H1 (cell line): ENCODE data around the gene KCNK4. TPM values are rescaled to one million over a fixed set of nuclear protein-coding genes. Genes with fewer than 3 reads are reported as not detected.

Source experiments
- CTCF ChIA-PET: fragments of 300-600 bp; sonication (Branson Sonifier 250); formaldehyde crosslinking; loops from one replicate; lab custom pipeline; 2021; ENCODE audit not compliant: partially characterized antibody; lab: Charles Lee
- POLR2A ChIA-PET: fragments of 300-600 bp; sonication (Branson Sonifier 250); formaldehyde crosslinking; loops from one replicate; lab custom pipeline; 2021; ENCODE audit warnings: inconsistent platforms; ENCODE audit not compliant: partially characterized antibody; lab: Charles Lee
- DNase-seq, 2 experiments: peaks; one replicate each; pipeline versions ENCODE4 v3.0.0 to v3.0.0-alpha.2; 2010 to 2022; ENCODE audit warnings: low spot score in 2 of 2, low read depth in 1 of 2, mixed read lengths in 1 of 2
- FAIRE-seq: peaks from 2 replicates; lab custom pipeline; 2011; peaks lifted over from hg19 to GRCh38; lab: Jason Lieb, UNC
- H2AFZ ChIP-seq: 2 replicates; pipeline ENCODE4 v1.8.1; 2012; ENCODE audit warnings: low read length, inconsistent platforms
- H2AK5ac ChIP-seq: 2 replicates; pipeline ENCODE4 v1.6.1; 2013; ENCODE audit warnings: low read depth, low read length
- H2BK120ac ChIP-seq: replicated peaks from 2 replicates; pipeline ENCODE3; 2013; ENCODE audit warnings: low read depth, low read length, inconsistent platforms
- H2BK12ac ChIP-seq: 2 replicates; pipeline ENCODE4 v1.6.1; 2013; ENCODE audit warnings: low read depth, low read length
- H2BK15ac ChIP-seq: 2 replicates; pipeline ENCODE4 v1.6.1; 2013; ENCODE audit warnings: low read length
- H2BK20ac ChIP-seq: 2 replicates; pipeline ENCODE4 v1.6.1; 2013; ENCODE audit warnings: low read length
- H2BK5ac ChIP-seq: 2 replicates; pipeline ENCODE4 v1.6.1; 2013; ENCODE audit warnings: low read depth, low read length
- H3K14ac ChIP-seq: 2 replicates; pipeline ENCODE4 v1.6.1; 2013; ENCODE audit warnings: inconsistent platforms; ENCODE audit not compliant: insufficient read length
- H3K18ac ChIP-seq: 2 replicates; pipeline ENCODE4 v1.6.1; 2013; ENCODE audit warnings: low read length; ENCODE audit errors: extremely low read depth
- H3K23ac ChIP-seq: 2 replicates; pipeline ENCODE4 v1.6.1; 2013; ENCODE audit warnings: inconsistent platforms; ENCODE audit not compliant: insufficient read length
- H3K23me2 ChIP-seq: 2 replicates; pipeline ENCODE4 v1.6.1; 2013; ENCODE audit warnings: low read depth, low read length
- H3K27ac ChIP-seq: 2 replicates; pipeline ENCODE4 v1.6.1; 2011; ENCODE audit warnings: low read depth, low read length, inconsistent platforms
- H3K27me3 ChIP-seq, 4 experiments: replicated peaks in 1 of 4; 1 replicate in 1 of 4; 2 replicates in 3 of 4; pipeline versions ENCODE4 v1.6.1 to v1.8.1; 2011 to 2013; ENCODE audit warnings: low read length in 3 of 4, mild to moderate bottlenecking in 3 of 4, inconsistent platforms in 2 of 4, mixed read lengths in 2 of 4, moderate library complexity in 1 of 4; ENCODE audit not compliant: control insufficient read depth in 3 of 4, insufficient read depth in 3 of 4; ENCODE audit errors: extremely low read depth in 1 of 4
- H3K36me3 ChIP-seq, 4 experiments: 2 replicates each; pipeline versions ENCODE4 v1.6.1 to v1.8.1; 2011 to 2013; ENCODE audit warnings: mild to moderate bottlenecking in 4 of 4, low read length in 3 of 4, moderate library complexity in 2 of 4, control low read depth in 1 of 4, inconsistent platforms in 1 of 4; ENCODE audit not compliant: insufficient read depth in 4 of 4, control insufficient read depth in 2 of 4
- H3K4ac ChIP-seq: replicated peaks from 2 replicates; pipeline ENCODE3; 2013; ENCODE audit warnings: low read length, low read depth, mixed read lengths, inconsistent platforms; ENCODE audit not compliant: insufficient read length
- H3K4me1 ChIP-seq, 4 experiments: replicated peaks in 1 of 4; 1 replicate in 1 of 4; 2 replicates in 3 of 4; pipeline versions ENCODE4 v1.6.1 to v1.8.1; 2011 to 2013; ENCODE audit warnings: low read length in 3 of 4, inconsistent platforms in 2 of 4, mixed read lengths in 1 of 4; ENCODE audit not compliant: insufficient read depth in 4 of 4, control insufficient read depth in 3 of 4
- H3K4me2 ChIP-seq, 2 experiments: 2 replicates each; pipeline versions ENCODE4 v1.6.1 to v1.8.1; 2011 to 2013; ENCODE audit warnings: low read depth in 2 of 2, low read length in 2 of 2, control low read depth in 1 of 2, inconsistent platforms in 1 of 2, mild to moderate bottlenecking in 1 of 2; ENCODE audit not compliant: insufficient read depth in 1 of 2
- H3K4me3 ChIP-seq, 4 experiments: fragments of 200-600, 300-600 bp in 1 of 4; sonication (generic), shearing (Covaris generic), sonication (Bioruptor Twin) in 1 of 4; 2 replicates each; pipeline versions ENCODE4 v1.5.1 to v1.8.1; 2011 to 2016; ENCODE audit warnings: low read length in 4 of 4, low read depth in 3 of 4, control low read depth in 2 of 4, inconsistent platforms in 2 of 4, mild to moderate bottlenecking in 2 of 4, mixed read lengths in 1 of 4, moderate library complexity in 1 of 4; ENCODE audit not compliant: insufficient read depth in 2 of 4; ENCODE audit errors: extremely low read depth in 1 of 4
- H3K56ac ChIP-seq: replicated peaks from 2 replicates; pipeline ENCODE3; 2013; ENCODE audit warnings: low read depth, mild to moderate bottlenecking, mixed read lengths, low read length, inconsistent platforms; ENCODE audit not compliant: insufficient read length
- H3K79me1 ChIP-seq: 2 replicates; pipeline ENCODE4 v1.6.1; 2013; ENCODE audit warnings: low read depth, low read length, control low read depth
- H3K79me2 ChIP-seq, 2 experiments: 2 replicates each; pipeline versions ENCODE4 v1.6.1 to v1.8.1; 2012 to 2013; ENCODE audit warnings: low read length in 2 of 2, mild to moderate bottlenecking in 2 of 2, inconsistent platforms in 1 of 2; ENCODE audit not compliant: insufficient read depth in 2 of 2, control insufficient read depth in 1 of 2
- H3K9ac ChIP-seq, 4 experiments: replicated peaks in 1 of 4; 1 replicate in 1 of 4; 2 replicates in 3 of 4; pipeline versions ENCODE4 v1.6.1 to v1.8.1; 2011 to 2013; ENCODE audit warnings: low read depth in 3 of 4, low read length in 3 of 4, control low read depth in 2 of 4, mild to moderate bottlenecking in 2 of 4, moderate library complexity in 2 of 4, inconsistent platforms in 1 of 4; ENCODE audit errors: extremely low read depth in 1 of 4
- H3K9me3 ChIP-seq, 2 experiments: 2 replicates each; pipeline versions ENCODE4 v1.6.1 to v1.8.1; 2012 to 2013; ENCODE audit warnings: mild to moderate bottlenecking in 2 of 2, moderate library complexity in 2 of 2, control low read depth in 1 of 2, inconsistent platforms in 1 of 2, low read depth in 1 of 2, low read length in 1 of 2, mixed read lengths in 1 of 2; ENCODE audit not compliant: insufficient read depth in 2 of 2
- H4K20me1 ChIP-seq, 2 experiments: replicated peaks in 1 of 2; 2 replicates each; pipeline versions ENCODE3 to v1.8.1; 2011 to 2013; ENCODE audit warnings: inconsistent platforms in 2 of 2, low read length in 2 of 2, mild to moderate bottlenecking in 1 of 2; ENCODE audit not compliant: insufficient read depth in 2 of 2, control insufficient read depth in 1 of 2
- H4K5ac ChIP-seq: 2 replicates; pipeline ENCODE4 v1.6.1; 2013; ENCODE audit warnings: low read length, low read depth, mixed read lengths, inconsistent platforms; ENCODE audit not compliant: insufficient read length
- H4K8ac ChIP-seq: 2 replicates; pipeline ENCODE4 v1.8.0; 2013; ENCODE audit warnings: mild to moderate bottlenecking, moderate library complexity, low read length, inconsistent platforms; ENCODE audit not compliant: insufficient read depth; ENCODE audit errors: extremely low read depth
- H4K91ac ChIP-seq: replicated peaks from 2 replicates; pipeline ENCODE3; 2013; ENCODE audit warnings: low read length, mixed read lengths, inconsistent platforms; ENCODE audit not compliant: insufficient read length
- CBX5 ChIP-seq: fragments of 300-800, 300-1000 bp; sonication (generic); IDR thresholded peaks from 2 replicates; pipeline ENCODE4 v1.7.1; 2016; ENCODE audit warnings: antibody characterized with exemption, low read length, low read depth
- RBBP5 ChIP-seq: IDR thresholded peaks from 2 replicates; pipeline ENCODE4 v1.7.1; 2012; ENCODE audit warnings: low read depth, mild to moderate bottlenecking, inconsistent platforms, low read length, moderate library complexity, borderline replicate concordance
- RXRA ChIP-seq: IDR thresholded peaks from 2 replicates; pipeline ENCODE4 v1.6.1; 2011; ENCODE audit warnings: low read depth, mild to moderate bottlenecking, low read length, moderate library complexity; ENCODE audit not compliant: insufficient read depth
- SP2 ChIP-seq: IDR thresholded peaks from 2 replicates; pipeline ENCODE4 v1.6.1; 2012; ENCODE audit warnings: mild to moderate bottlenecking, low read length, inconsistent platforms
- SRF ChIP-seq: IDR thresholded peaks from 2 replicates; pipeline ENCODE4 v1.6.1; 2011; ENCODE audit warnings: mild to moderate bottlenecking, low read depth, low read length, moderate library complexity
- TAF1 ChIP-seq: IDR thresholded peaks from 2 replicates; pipeline ENCODE4 v1.6.1; 2011; ENCODE audit warnings: mild to moderate bottlenecking, low read depth, low read length
- USF2 ChIP-seq: IDR thresholded peaks from 2 replicates; pipeline ENCODE4 v1.6.1; 2011; ENCODE audit warnings: low read length, improper control_type of control experiment
- WGBS, 2 experiments: shearing (Covaris generic) in 1 of 2; methylation state at CpG; one replicate each; pipeline versions ENCODE4 v1.1.6 to v1.1.7; 2013 to 2015; ENCODE audit warnings: low lambda C conversion rate in 2 of 2, mixed read lengths in 2 of 2, inconsistent platforms in 1 of 2, low coverage in 1 of 2, missing lambda C conversion rate in 1 of 2; ENCODE audit not compliant: insufficient replicate concordance in 2 of 2, insufficient coverage in 1 of 2, insufficient read length in 1 of 2; ENCODE audit errors: extremely low coverage in 1 of 2, missing lambda C conversion rate in 1 of 2; 5-methylcytosine and 5-hydroxymethylcytosine counted together
- polyA plus RNA-seq, 7 experiments: library from polyadenylated mRNA; depleted of rRNA in 3 of 7; stranded (reverse) in 5 of 7; unstranded in 2 of 7; fragments of >200 nt in 5 of 7; fragments of 200-250 nt in 2 of 7; gene quantifications; 1 replicate in 5 of 7; 2 replicates in 1 of 7; 4 replicates in 1 of 7; pipeline versions ENCODE4 v1.2.1 to v1.2.3, GENCODE V29; 2011 to 2013; ENCODE audit warnings: missing spikeins in 2 of 7, mixed read lengths in 2 of 7
- total RNA-seq: library from RNA; stranded (reverse); fragmentation: NEBNext Ultra II Directional; extraction: Animal tissue kit (Norgen Biotek cat#: 25700); gene quantifications from 2 replicates; pipeline ENCODE4 v1.2.1, GENCODE V29; 2021

The KCNK4 gene
- total and polyA plus RNA-seq, 2 of the 8 experiments (the other 6 are each of a cell fraction or from before 2014, with no cell fraction given) = 0.19 TPM; not detected in 1

- Histone ChIP-seq H2BK15ac (no peak overlapping the region), H3K9ac (no peak overlapping the region), H3K18ac (no peak overlapping the region), H3K23ac (no peak overlapping the region), H4K8ac (no peak overlapping the region), H3K27me3 (peaks cover 33 to 44% (median 42%) of the 10 kb centered on the region in 4 experiments), H3K27ac (no peak overlapping the region), H3K14ac (no peak overlapping the region), H2BK12ac (no peak overlapping the region), H2BK5ac (0 out of 2 replicates have a peak overlapping the region, but pooled peaks have one; percentile 44), H3K4me2 (no peak overlapping the region), H3K4me1 (peaks cover 0 to 14% (median 7%) of the 10 kb centered on the region in 4 experiments; a peak in 5 of 7 replicates), H2AK5ac (no peak overlapping the region), H2BK20ac (no peak overlapping the region), H2BK120ac (no peak overlapping the region), H2AFZ (no peak overlapping the region), H4K5ac (no peak overlapping the region), H3K9me3 (no peaks in the 10 kb centered on the region), H3K56ac (no peak overlapping the region), H3K36me3 (peaks cover 0 to 9% (median 0%) of the 10 kb centered on the region in 4 experiments; a peak in 1 of 8 replicates), H3K4ac (no peak overlapping the region), H3K79me1 (no peaks in the 10 kb centered on the region), H4K91ac (no peak overlapping the region), H3K4me3 (no peak overlapping the region), H3K79me2 (no peaks in the 10 kb centered on the region), H3K23me2 (peaks cover 15% of the 10 kb centered on the region; the same call in 1 of the 2 replicates), H4K20me1 (peaks cover 5 to 17% of the 10 kb centered on the region in 2 experiments)
- 87% methylated on average over 9 of the region's 9 CpGs; no CpG with 5 or more reads in 1 of the 2 experiments for WGBS, 2 experiments
- CTCF ChIA-PET = interaction anchor here (1.5 to 11.4 kb wide), 2 partner anchors 14 to 24 kb away, joined by 4 to 134 read pairs; partner anchors contain the start of genes CATSPERZ and ESRRA
- no peak for DNase-seq
- POLR2A ChIA-PET = interaction anchor here (0.9 to 1.2 kb wide), 2 partner anchors 13 to 43 kb away, joined by 3 to 4 read pairs; no protein-coding TSS in a partner anchor
- FAIRE-seq = no peak
- TF ChIP-seq RXRA = no peak
- no peak for TF ChIP-seq CBX5
- TF ChIP-seq SRF = no peak
- TF ChIP-seq SP2 = no peak
- TF ChIP-seq RBBP5 = no peak
- TF ChIP-seq TAF1 = no peak
- no peak for TF ChIP-seq USF2
Measured at GRCh38 chr11:64288353-64288750, 2.8 kb upstream of the KCNK4 start.
